Cardiac muscle cell (in vitro differentiated cells and primary cell): ENCODE results near the gene SEMA3D. TPM values are rescaled to one million over a fixed set of nuclear protein-coding genes. Genes with fewer than 3 reads are reported as not detected.
A peak's percentile ranks its signal among the peaks of the same experiment; 100 is the strongest.

Source experiments
- DNase-seq, 2 donors: peaks; one replicate each; pipeline versions ENCODE4 v3.0.0 to v3.0.0-alpha.2; 2010 to 2017; ENCODE audit warnings: low read depth in 1 of 2, low spot score in 1 of 2
- H3K27ac ChIP-seq: fragments of 200-600 bp; sonication (generic); 2 replicates; pipeline ENCODE4 v1.5.1; 2016
- H3K27me3 ChIP-seq: fragments of 200-600 bp; sonication (generic); 2 replicates; pipeline ENCODE4 v1.6.0; 2016; ENCODE audit warnings: control low read depth
- H3K36me3 ChIP-seq: fragments of 200-600 bp; sonication (generic); 2 replicates; pipeline ENCODE4 v1.5.1; 2016; ENCODE audit warnings: control low read depth
- H3K4me1 ChIP-seq: fragments of 200-600 bp; sonication (generic); 2 replicates; pipeline ENCODE4 v1.8.1; 2017; ENCODE audit warnings: low read depth, mild to moderate bottlenecking, mixed run types
- H3K4me3 ChIP-seq: fragments of 200-600 bp; sonication (generic); 2 replicates; pipeline ENCODE4 v1.5.1; 2016; ENCODE audit warnings: mild to moderate bottlenecking
- H3K9me3 ChIP-seq: fragments of 200-600 bp; sonication (generic); 2 replicates; pipeline ENCODE4 v1.5.1; 2017; ENCODE audit warnings: low read depth, mild to moderate bottlenecking, control low read depth
- CTCF ChIP-seq: IDR thresholded peaks from 2 replicates; pipeline ENCODE4 v1.5.1; 2012; ENCODE audit warnings: low read depth, mild to moderate bottlenecking, low read length
- polyA plus RNA-seq: library from polyadenylated mRNA; unstranded; fragments of >200 nt; fragmentation: Nextera tagmentation; extraction: Ambion mirVana; gene quantifications from 2 replicates; pipeline ENCODE4 v1.2.1, GENCODE V29; 2016
- total RNA-seq: library from RNA; depleted of rRNA; stranded (reverse); fragments of >200 nt; gene quantifications from 2 replicates; pipeline ENCODE4 v1.2.3, GENCODE V29; 2016

SEMA3D gene
- total and polyA plus RNA-seq, 2 experiments from 2014 or later: 2.1 to 3.7 TPM

GRCh38 chr7:85162721-85163120 is 24.1 kb downstream of the SEMA3D start:
- Histone ChIP-seq H3K4me1 (no peaks in the 10 kb centered on the region), H3K9me3 (no peaks in the 10 kb centered on the region), H3K36me3 (no peaks in the 10 kb centered on the region), H3K27me3 (no peaks in the 10 kb centered on the region), H3K4me3 (no peak overlapping the region), H3K27ac (no peak overlapping the region)
- peak in 1 of 2 donors; percentile 11 for DNase-seq
- TF ChIP-seq CTCF: no peak

GRCh38 chr7:85160223-85160622 is 26.6 kb downstream of the SEMA3D start:
- no peak for DNase-seq
- H3K4me1 ChIP-seq: no peaks in the 10 kb centered on the region
- no peak for TF ChIP-seq CTCF
- H3K9me3 ChIP-seq: no peaks in the 10 kb centered on the region
- H3K27me3 ChIP-seq: no peaks in the 10 kb centered on the region
- no peak overlapping the region for H3K27ac ChIP-seq
- H3K4me3 ChIP-seq: no peak overlapping the region
- no peaks in the 10 kb centered on the region for H3K36me3 ChIP-seq

- Histone ChIP-seq H3K27me3 (no peaks in the 10 kb centered on the region), H3K4me3 (no peak overlapping the region), H3K27ac (no peak overlapping the region), H3K4me1 (no peaks in the 10 kb centered on the region), H3K36me3 (no peaks in the 10 kb centered on the region), H3K9me3 (no peaks in the 10 kb centered on the region)
- no peak for DNase-seq
- no peak for TF ChIP-seq CTCF
These were observed 27.9 kb downstream of the SEMA3D start for GRCh38 chr7:85159003-85159402.

- TF ChIP-seq CTCF: no peak
- no peak for DNase-seq
- Histone ChIP-seq H3K9me3 (no peaks in the 10 kb centered on the region), H3K4me1 (no peaks in the 10 kb centered on the region), H3K4me3 (no peak overlapping the region), H3K27me3 (no peaks in the 10 kb centered on the region), H3K36me3 (no peaks in the 10 kb centered on the region), H3K27ac (no peak overlapping the region)
These were observed 30.1 kb downstream of the SEMA3D start for GRCh38 chr7:85156661-85157208.

GRCh38 chr7:85154282-85154937 is 32.4 kb downstream of the SEMA3D start:
- Histone ChIP-seq H3K27ac (no peak overlapping the region), H3K4me1 (no peaks in the 10 kb centered on the region), H3K36me3 (no peaks in the 10 kb centered on the region), H3K4me3 (no peak overlapping the region), H3K27me3 (no peaks in the 10 kb centered on the region), H3K9me3 (no peaks in the 10 kb centered on the region)
- no peak for DNase-seq
- TF ChIP-seq CTCF: no peak
